ENCODE results near the gene ST8SIA1.

The ST8SIA1 gene

DNA sequence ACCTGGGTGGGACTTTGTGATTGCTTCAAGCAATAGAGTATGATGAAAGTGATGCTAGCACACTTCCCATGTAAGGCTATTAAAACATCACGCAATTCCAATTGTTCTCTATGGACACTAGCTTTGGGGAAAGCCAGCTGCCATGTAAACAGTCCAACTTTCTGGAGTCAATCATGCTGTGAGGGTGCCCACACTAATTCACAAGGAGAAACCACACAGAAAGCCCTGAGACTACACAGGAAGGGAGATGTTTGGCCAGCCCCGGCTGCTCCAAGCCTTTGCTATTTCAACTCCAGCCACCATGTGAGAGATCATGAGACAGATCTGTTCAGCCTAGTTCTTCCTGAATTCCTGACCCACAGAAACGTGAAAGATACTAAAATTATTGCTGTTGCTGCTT is 96.3 kb downstream of the ST8SIA1 start:
- POLR2A ChIA-PET: no interaction called here
- CTCF ChIA-PET: no interaction called here
- TF ChIP-seq, protein P1, sequence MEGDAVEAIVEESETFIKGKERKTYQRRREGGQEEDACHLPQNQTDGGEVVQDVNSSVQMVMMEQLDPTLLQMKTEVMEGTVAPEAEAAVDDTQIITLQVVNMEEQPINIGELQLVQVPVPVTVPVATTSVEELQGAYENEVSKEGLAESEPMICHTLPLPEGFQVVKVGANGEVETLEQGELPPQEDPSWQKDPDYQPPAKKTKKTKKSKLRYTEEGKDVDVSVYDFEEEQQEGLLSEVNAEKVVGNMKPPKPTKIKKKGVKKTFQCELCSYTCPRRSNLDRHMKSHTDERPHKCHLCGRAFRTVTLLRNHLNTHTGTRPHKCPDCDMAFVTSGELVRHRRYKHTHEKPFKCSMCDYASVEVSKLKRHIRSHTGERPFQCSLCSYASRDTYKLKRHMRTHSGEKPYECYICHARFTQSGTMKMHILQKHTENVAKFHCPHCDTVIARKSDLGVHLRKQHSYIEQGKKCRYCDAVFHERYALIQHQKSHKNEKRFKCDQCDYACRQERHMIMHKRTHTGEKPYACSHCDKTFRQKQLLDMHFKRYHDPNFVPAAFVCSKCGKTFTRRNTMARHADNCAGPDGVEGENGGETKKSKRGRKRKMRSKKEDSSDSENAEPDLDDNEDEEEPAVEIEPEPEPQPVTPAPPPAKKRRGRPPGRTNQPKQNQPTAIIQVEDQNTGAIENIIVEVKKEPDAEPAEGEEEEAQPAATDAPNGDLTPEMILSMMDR (IDR thresholded peaks at IDR 0.05; ENCODE audit: insufficient read depth, low read length, missing control alignments): no peak
- no peak for DNase-seq (ENCODE audit: low read depth, low spot score)
- H3K4me3 ChIP-seq (ENCODE audit: low read depth, low read length): no peak overlapping the region

DNA sequence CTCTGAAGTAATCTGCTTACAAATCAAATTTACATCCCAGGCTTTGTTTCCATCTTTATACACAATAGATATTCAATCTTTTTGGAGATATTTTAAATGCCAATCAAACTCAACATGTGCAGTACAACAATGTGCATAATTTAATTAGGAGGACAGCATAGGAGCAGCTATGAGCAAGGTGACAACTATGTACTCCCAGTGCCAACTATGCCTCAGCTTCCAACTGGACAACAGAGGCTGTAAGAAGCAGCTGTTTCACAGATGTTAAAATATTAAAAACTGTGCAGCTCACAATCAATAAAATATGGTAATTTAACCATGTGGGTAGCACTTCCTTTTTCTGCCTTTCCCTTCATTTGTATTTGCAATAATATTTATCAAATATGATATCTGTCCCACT is 99.9 kb downstream of the ST8SIA1 start:
- CTCF ChIA-PET: no interaction called here
- POLR2A ChIA-PET: no interaction called here
- DNase-seq (ENCODE audit: low read depth, low spot score): no peak

DNA sequence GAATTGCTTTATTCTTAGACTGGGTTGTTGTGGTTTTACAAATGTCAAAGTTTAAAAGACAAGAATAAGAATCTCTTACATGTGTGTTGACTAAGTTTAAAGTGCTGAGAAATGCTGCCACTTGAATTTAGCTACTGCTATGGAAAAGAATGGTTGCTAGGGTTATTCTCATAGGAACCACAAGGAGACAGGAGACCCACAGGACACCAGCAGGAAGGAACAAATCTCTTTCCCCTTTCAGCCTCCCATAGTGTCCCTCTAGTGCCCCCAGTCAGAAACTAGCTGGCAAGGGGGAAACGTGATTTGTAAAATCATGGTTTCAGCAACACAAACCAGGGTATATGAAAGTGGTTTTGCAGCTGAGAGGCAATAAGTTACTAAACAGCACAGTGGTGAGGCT is 102.7 kb downstream of the ST8SIA1 start:
- CTCF ChIA-PET: interaction anchor here (1.4 kb wide), 1 partner anchor 104 kb away, joined by 3 read pairs; no protein-coding TSS in a partner anchor
- POLR2A ChIA-PET: no interaction called here
- H3K4me3 ChIP-seq (ENCODE audit: low read depth, low read length): no peak overlapping the region
- TF ChIP-seq, protein P1 (IDR thresholded peaks at IDR 0.05; ENCODE audit: insufficient read depth, low read length, missing control alignments): no peak
- no peak for DNase-seq (ENCODE audit: low read depth, low spot score)

More for the DNA sequence above, 99.9 kb downstream of the ST8SIA1 start:
- H3K4me3 ChIP-seq (ENCODE audit: low read depth, low read length): no peak overlapping the region
- TF ChIP-seq, protein P1 (IDR thresholded peaks at IDR 0.05; ENCODE audit: insufficient read depth, low read length, missing control alignments): no peak

DNA sequence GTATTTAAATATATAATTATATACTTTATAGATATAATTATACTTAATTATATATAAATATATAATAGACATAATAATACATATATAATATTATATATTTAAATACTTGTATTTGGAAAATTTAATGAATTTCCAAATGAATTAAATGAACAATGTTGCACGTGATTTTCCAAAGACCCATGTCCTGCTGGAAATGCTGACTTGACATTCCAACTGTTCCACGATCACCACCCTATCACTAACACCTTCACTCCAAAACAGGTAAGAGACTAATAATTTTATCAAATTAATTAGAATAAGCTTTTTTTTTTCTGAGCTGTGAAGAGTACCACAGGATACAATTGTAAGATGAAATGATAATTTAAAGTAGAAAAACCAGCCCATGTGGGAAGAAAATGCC is 103.4 kb downstream of the ST8SIA1 start:
- TF ChIP-seq, protein P1 (IDR thresholded peaks at IDR 0.05; ENCODE audit: insufficient read depth, low read length, missing control alignments): no peak
- POLR2A ChIA-PET: interaction anchor here (0.7 kb wide), 1 partner anchor 24 kb away, joined by 3 read pairs; no protein-coding TSS in a partner anchor

DNA sequence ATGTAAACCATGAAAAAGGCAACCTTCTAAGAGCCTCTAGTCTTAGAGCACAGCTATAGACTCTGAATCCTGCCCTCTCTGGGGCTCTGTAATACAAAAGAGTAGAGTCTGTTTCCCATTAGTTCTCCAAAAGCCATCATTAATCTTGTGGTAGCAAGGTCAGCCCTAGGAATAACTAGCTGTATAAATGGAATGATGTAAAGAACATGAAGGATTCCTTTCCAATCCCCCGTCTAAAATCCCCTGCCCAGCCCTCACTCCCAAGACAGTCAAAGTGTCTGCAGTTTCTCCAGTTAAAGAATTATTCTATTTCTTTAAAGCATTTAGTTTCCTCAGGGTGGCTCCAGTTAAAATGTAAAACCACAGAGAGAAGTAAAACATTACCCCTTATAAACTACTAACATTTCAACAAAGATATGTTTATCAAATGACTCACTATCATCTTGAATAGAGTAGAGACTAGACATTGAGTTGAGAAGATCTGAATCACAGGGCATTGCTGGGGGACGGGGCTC is 104.2 kb downstream of the ST8SIA1 start:
- no peak overlapping the region for H3K4me3 ChIP-seq (ENCODE audit: low read depth, low read length)
- TF ChIP-seq, protein P1 (IDR thresholded peaks at IDR 0.05; ENCODE audit: insufficient read depth, low read length, missing control alignments): no peak
- ChIA-PET POLR2A (interaction anchor here (0.6 to 0.9 kb wide), 3 partner anchors 25 to 155 kb away, joined by 3 to 5 read pairs (median 4); no protein-coding TSS in a partner anchor), CTCF (no interaction called here)
- DNase-seq (ENCODE audit: low read depth, low spot score): no peak

More for the DNA sequence above, 103.4 kb downstream of the ST8SIA1 start:
- H3K4me3 ChIP-seq (ENCODE audit: low read depth, low read length): no peak overlapping the region
- CTCF ChIA-PET: no interaction called here
- DNase-seq (ENCODE audit: low read depth, low spot score): no peak

DNA sequence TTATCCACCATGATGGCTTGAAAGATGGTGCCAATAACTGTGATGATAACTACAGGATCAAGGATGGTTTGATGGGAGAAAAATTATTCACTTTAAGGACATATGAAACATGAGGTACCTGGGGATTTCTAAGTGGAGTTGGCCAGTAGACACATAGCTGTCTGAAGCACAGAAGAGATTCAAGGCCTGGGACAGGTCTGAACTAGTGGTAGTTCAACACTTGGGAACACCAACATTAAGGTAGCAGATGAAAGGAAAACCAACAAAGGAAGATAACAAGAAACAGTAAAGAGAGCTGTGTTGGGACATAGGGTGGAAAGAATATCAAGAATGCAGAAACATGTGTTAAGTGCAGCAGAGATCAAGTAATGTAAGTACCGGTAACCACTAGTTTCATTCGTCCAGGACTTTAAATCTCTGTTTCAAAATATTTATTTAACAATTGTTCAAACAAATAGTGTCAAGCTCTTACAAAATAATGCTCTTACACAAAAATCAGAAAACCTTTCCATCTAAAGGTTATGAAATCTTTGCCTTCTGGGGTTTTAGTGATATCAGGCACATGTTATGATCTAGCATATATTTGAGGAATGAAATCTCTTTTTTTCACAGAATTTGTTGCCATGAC is 104.7 kb downstream of the ST8SIA1 start:
- ChIA-PET POLR2A (interaction anchor here (0.6 to 0.9 kb wide), 2 partner anchors 58 to 155 kb away, joined by 4 to 5 read pairs; no protein-coding TSS in a partner anchor), CTCF (no interaction called here)
- TF ChIP-seq, protein P1 (IDR thresholded peaks at IDR 0.05; ENCODE audit: insufficient read depth, low read length, missing control alignments): no peak
- DNase-seq (ENCODE audit: low read depth, low spot score): no peak
- H3K4me3 ChIP-seq (ENCODE audit: low read depth, low read length): no peak overlapping the region
